ENCODE measurements around the gene ANKRD27.

DNA sequence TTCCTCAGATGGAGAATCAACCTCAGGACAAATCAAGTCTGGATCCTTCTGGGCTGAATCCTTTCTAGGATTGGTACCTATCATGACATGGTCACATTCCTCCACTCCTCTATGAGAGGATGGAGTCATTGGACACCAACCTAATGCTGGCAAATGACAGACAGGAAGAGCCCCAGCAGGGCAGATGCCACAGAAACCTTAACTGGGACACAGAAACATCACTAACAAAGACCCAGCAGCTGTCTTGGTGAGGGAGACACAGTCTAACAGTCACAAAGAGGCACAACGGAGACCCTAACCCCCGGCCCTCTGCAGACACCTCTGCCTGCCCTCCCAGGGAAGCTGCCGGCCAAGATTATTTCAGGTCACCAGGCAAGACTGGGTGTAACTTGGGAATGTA, 2.1 kb downstream of the ANKRD27 start:
- TF ChIP-seq CEBPB (IDR thresholded peaks at IDR 0.05; ENCODE audit: low read depth) (no peak), EZH2phosphoT487 (IDR thresholded peaks at IDR 0.05; ENCODE audit: borderline replicate concordance) (no peak), POLR2A (IDR thresholded peaks at IDR 0.05; ENCODE audit: borderline replicate concordance, extremely low read depth, insufficient read depth, insufficient read length) (no peak), RAD21 (IDR thresholded peaks at IDR 0.05; ENCODE audit: low read depth) (no peak), SIN3A (IDR thresholded peaks at IDR 0.05; ENCODE audit: low read depth) (no peak), TCF7L2 (IDR thresholded peaks at IDR 0.05; ENCODE audit: borderline replicate concordance, extremely low read depth, insufficient read depth, insufficient read length) (no peak), EZH2 (IDR thresholded peaks at IDR 0.05) (no peak), CBX3 (IDR thresholded peaks at IDR 0.05; ENCODE audit: low read depth) (no peak), YY1 (IDR thresholded peaks at IDR 0.05; ENCODE audit: extremely low read depth, insufficient replicate concordance, low read depth, low read length) (no peak), ZFX (IDR thresholded peaks at IDR 0.05) (no peak)
- TF ChIP-seq, protein P1, sequence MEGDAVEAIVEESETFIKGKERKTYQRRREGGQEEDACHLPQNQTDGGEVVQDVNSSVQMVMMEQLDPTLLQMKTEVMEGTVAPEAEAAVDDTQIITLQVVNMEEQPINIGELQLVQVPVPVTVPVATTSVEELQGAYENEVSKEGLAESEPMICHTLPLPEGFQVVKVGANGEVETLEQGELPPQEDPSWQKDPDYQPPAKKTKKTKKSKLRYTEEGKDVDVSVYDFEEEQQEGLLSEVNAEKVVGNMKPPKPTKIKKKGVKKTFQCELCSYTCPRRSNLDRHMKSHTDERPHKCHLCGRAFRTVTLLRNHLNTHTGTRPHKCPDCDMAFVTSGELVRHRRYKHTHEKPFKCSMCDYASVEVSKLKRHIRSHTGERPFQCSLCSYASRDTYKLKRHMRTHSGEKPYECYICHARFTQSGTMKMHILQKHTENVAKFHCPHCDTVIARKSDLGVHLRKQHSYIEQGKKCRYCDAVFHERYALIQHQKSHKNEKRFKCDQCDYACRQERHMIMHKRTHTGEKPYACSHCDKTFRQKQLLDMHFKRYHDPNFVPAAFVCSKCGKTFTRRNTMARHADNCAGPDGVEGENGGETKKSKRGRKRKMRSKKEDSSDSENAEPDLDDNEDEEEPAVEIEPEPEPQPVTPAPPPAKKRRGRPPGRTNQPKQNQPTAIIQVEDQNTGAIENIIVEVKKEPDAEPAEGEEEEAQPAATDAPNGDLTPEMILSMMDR (IDR thresholded peaks at IDR 0.05 in 2 of 3, conservative IDR thresholded peaks at IDR 0.05 in 1 of 3; ENCODE audit: borderline replicate concordance in 1 of 3, insufficient read depth in 1 of 3, low read depth in 2 of 3, low read length in 2 of 3): no peak
- TF ChIP-seq, protein P2, sequence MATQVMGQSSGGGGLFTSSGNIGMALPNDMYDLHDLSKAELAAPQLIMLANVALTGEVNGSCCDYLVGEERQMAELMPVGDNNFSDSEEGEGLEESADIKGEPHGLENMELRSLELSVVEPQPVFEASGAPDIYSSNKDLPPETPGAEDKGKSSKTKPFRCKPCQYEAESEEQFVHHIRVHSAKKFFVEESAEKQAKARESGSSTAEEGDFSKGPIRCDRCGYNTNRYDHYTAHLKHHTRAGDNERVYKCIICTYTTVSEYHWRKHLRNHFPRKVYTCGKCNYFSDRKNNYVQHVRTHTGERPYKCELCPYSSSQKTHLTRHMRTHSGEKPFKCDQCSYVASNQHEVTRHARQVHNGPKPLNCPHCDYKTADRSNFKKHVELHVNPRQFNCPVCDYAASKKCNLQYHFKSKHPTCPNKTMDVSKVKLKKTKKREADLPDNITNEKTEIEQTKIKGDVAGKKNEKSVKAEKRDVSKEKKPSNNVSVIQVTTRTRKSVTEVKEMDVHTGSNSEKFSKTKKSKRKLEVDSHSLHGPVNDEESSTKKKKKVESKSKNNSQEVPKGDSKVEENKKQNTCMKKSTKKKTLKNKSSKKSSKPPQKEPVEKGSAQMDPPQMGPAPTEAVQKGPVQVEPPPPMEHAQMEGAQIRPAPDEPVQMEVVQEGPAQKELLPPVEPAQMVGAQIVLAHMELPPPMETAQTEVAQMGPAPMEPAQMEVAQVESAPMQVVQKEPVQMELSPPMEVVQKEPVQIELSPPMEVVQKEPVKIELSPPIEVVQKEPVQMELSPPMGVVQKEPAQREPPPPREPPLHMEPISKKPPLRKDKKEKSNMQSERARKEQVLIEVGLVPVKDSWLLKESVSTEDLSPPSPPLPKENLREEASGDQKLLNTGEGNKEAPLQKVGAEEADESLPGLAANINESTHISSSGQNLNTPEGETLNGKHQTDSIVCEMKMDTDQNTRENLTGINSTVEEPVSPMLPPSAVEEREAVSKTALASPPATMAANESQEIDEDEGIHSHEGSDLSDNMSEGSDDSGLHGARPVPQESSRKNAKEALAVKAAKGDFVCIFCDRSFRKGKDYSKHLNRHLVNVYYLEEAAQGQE (IDR thresholded peaks at IDR 0.05; ENCODE audit: low read depth): no peak
- TF ChIP-seq, protein P3, sequence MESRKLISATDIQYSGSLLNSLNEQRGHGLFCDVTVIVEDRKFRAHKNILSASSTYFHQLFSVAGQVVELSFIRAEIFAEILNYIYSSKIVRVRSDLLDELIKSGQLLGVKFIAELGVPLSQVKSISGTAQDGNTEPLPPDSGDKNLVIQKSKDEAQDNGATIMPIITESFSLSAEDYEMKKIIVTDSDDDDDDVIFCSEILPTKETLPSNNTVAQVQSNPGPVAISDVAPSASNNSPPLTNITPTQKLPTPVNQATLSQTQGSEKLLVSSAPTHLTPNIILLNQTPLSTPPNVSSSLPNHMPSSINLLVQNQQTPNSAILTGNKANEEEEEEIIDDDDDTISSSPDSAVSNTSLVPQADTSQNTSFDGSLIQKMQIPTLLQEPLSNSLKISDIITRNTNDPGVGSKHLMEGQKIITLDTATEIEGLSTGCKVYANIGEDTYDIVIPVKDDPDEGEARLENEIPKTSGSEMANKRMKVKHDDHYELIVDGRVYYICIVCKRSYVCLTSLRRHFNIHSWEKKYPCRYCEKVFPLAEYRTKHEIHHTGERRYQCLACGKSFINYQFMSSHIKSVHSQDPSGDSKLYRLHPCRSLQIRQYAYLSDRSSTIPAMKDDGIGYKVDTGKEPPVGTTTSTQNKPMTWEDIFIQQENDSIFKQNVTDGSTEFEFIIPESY (IDR thresholded peaks at IDR 0.05; ENCODE audit: extremely low read depth, insufficient replicate concordance, low read length): no peak
- TF ChIP-seq, protein P4, sequence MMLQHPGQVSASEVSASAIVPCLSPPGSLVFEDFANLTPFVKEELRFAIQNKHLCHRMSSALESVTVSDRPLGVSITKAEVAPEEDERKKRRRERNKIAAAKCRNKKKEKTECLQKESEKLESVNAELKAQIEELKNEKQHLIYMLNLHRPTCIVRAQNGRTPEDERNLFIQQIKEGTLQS (IDR thresholded peaks at IDR 0.05): no peak
